Stimulated activated CD8-positive, alpha-beta memory T cell treated with anti-CD3 and anti-CD28 coated beads, Interleukin-12 subunit alpha, Interleukin-12 subunit beta, amount 100 ng/mL, for 1 hour (primary cell): ENCODE measurements around the gene ZFHX3.

Experiments used
- DNase-seq: peaks from one replicate; pipeline ENCODE4 v3.0.0-alpha.2; 2020; ENCODE audit warnings: low read depth

Gene ZFHX3

DNA sequence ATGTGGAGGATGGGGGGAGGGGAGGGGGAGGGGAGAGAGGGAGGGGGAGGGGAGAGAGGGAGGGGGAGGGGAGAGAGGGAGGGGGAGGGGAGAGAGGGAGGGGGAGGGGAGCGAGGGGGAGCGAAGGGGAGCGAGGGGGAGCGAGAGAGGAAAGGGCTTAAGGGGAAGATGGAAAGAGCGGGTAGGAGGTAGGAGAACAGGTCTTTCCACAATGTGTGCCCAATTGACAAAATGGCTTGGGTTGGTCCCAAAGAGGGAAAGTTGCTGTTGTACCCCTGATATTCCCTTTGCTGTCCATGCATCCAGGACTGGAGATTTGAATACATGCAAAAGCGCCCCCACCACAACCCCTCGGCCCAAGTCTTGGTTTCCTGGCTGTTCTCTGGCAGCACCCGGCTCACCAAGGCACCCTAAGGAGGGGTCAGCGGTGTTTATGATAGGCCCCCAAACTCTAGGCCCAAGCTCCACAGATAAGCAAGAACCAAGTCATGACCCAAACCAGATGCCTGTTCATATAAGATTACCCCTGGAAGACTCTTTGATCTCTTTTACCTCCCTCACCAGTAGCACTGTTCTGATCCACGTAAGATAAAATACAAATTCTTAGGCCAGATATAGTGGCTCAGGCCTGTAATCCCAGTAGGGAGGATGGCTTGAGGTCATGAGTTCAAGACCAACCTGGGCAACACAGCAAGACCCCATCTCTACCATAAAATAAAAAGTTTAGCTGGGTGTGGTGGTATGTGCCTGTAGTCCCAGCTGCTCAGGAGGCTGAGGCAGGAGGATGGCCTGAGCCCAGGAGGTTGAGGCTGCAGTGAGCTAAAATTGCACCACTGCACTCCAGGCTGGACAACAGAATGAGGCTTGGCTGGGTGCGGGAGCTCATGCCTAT lies 119.6 kb downstream of the ZFHX3 start:
- no peak for DNase-seq

DNA sequence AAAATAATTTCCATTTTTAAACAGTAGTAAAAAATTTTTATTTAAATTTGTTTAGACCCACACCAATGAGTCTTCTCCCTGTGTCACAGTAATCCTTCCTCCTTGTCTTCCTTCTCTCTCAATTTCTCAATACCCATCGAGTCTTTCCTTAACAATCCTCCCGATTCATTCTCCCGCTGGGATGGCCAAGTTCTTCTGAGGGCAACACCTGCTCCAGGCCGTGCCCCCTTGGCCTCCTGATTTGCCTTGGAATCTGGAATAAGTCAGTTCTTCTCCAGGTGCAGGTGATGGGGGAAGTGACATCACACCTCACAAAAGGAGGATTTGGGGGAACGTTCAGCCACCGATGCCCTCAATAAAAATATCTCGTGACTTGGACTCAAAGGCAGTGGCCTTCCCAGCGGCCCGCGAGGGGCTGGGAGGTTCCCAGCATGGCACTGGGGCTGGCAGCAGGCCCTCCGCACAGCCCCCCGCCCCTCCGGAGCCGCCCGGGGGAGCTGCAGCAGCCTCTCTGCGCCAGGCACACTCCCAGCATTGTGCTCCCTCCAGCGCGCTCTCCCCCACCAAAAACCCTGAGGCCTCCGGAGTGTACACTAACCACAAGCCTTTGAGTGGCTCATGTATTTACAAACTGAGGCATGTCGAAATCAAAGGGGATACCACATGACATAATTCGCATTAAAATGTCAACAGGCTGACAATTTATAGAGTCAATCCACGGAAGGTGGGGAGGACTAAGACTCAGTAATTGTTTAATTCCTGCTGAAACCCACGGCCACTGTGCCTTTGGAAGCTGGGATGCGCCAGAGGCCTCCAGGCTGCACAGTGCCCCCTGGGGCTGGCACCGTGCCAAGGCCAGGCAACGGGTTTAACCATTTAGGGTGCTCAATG lies 120.5 kb downstream of the ZFHX3 start:
- DNase-seq, result no peak

- no peak for DNase-seq
These were observed 121.5 kb downstream of the ZFHX3 start for GRCh38 chr16:72926177-72927070.

GRCh38 chr16:72925631-72925979 lies 122.3 kb downstream of the ZFHX3 start:
- DNase-seq, result no peak

DNA sequence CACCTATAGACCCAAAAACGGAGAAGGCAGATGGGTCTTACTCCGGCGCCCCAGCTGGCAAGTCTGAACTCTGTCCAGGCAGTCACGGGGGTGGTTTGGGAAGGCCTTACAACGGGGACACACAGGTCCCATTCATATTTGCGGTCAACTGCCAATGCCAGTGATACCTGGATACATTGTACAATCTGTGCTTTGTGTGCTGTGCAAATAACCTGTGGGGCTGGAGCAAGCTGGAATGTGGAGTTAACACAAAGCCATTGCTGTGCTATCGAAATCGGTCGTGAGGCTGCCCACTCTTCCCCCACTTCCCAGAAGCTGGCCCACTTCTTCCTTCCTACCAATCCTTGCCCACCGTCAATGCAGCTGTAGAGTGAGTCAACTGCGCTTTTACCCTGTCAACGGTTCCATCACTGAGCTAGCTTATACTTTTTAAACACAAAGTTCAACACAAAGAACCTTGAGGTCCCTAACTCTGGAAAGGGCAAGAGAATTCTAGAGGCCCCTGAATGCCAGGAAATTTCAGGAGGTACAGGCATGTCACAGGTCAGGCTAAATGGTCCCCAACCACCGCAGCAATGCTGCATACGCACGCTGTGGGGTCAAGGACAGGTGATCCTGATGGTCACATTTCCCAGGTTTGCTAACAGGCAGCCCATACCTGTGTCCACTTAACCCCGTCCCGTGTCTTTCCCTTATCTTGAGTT lies 122.8 kb downstream of the ZFHX3 start:
- DNase-seq, result no peak

GRCh38 chr16:72924537-72924926 lies 123.4 kb downstream of the ZFHX3 start:
- DNase-seq, result no peak

GRCh38 chr16:72923757-72924156 lies 124.2 kb downstream of the ZFHX3 start:
- no peak for DNase-seq

DNA sequence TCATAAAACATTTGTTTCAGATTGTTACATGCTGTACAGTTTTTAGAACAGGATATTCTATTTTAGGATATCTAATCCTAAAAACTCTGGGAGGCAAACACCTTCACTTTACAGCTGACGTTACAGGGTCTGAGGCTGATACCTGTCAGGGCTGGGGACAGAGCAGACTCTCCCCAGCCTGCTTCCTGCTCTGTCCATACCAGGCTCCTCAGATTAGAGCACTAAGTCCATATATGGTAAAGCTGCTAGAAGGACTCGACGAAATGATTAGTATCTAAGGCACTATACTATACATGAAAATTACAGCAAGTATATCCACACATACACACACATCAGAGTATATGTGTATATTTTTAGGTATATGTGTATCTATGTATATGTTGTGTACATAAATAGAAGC lies 125.2 kb downstream of the ZFHX3 start:
- DNase-seq, result no peak

DNA sequence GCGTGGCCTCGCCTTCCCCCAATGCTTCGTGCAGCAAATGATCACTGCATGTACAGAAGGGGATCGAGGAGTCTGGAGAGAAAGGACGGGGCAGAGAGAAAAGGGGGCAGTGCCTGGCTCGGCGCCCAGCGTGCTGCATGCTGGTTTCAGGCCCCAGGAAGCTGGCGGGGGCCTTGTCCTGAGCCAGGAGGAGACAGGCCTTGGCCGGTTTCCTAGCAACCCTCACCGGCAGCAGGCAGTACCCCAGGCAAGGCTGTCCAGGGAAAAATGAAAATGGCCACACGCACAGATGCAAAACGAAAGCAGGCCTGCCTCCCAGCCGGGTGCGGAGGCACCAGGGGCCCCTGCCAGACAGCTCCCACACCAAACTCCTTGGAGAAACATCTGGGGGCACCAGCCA lies 126.3 kb downstream of the ZFHX3 start:
- DNase-seq, result no peak

DNA sequence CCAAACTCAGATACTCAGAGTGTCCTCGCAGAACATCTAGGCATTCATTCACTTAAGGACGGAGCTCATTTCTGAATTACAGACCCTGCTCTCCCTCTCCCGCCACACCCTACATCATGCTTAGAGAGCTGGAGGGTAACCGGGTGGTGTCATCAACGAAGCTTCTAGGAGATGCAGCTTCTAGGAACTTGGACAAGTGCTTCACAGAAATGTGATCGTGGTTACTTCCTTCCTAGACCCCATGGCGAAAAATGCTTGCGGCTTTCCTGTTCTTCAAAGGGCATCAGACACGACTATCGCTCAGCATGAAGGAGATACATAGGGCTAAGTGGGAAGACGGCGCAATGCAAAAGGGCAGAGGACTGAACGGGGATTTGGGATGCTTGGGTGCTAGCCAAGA lies 126.8 kb downstream of the ZFHX3 start:
- no peak for DNase-seq

GRCh38 chr16:72917051-72917450 lies 130.9 kb downstream of the ZFHX3 start:
- DNase-seq, result no peak

- no peak for DNase-seq
These were observed 132.6 kb downstream of the ZFHX3 start for GRCh38 chr16:72915331-72915730.

GRCh38 chr16:72913551-72913950 lies 134.4 kb downstream of the ZFHX3 start:
- no peak for DNase-seq

DNA sequence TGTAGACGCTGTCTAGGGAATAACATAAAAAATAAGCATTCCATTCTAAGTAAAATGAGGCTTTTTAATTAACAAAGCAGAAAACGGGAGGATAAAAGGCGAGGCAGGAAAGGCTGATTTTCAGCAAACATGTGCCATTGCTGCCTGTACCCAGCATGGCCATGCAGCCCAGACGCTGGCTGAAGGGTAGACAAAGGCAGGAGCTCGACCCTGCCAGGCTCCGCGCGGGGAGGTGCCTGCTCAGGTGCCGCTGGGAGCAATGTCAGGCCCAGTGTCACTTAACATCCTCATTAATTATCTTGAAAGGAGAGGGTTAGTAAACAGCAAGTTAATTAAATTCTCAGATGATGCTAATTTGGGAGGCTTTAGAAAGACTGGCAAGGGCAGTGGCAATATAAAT lies 136.0 kb downstream of the ZFHX3 start:
- no peak for DNase-seq

DNA sequence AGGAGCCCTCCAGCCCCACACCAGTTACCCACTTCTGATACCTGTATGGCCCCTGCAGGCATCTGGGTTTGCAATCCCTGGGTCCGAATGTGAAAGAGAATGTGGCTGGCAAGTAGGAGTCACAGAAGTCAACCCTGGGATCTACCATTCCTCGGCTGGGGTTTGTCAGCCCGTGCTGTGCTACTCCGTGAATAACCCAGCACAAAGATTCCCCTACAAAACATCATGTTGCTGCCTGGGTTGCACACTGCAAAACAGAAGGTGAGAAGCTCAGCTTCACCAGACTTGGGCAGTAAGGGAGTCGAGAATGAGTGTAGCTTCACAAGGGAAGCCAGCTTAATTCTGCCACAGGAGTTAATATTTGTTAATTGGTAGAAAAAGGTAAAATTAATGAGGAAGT lies 137.1 kb downstream of the ZFHX3 start:
- DNase-seq, result no peak

GRCh38 chr16:72910381-72910780 lies 137.5 kb downstream of the ZFHX3 start:
- DNase-seq, result no peak

GRCh38 chr16:72909196-72909595 lies 138.7 kb downstream of the ZFHX3 start:
- DNase-seq, result no peak

GRCh38 chr16:72908362-72909167 lies 139.4 kb downstream of the ZFHX3 start:
- DNase-seq, result no peak

DNA sequence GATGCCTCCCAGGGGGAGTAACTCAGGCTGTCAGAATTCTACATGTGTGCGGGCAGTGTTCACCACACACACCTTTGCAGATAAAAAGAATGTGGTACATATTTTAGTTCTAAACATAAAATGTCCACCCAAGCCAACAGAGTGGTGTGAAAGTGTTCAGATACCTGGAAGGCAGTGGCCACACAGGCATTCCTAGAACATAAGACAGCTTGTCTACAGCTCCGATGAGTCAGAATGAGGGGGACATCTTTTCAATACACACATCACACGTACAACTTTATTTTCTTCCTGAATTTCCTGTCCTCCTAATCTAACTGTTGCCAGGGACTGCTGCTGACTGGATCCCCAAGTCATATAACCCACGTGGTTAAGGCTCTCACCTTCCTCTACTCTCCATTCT lies 142.3 kb downstream of the ZFHX3 start:
- DNase-seq, result no peak

DNA sequence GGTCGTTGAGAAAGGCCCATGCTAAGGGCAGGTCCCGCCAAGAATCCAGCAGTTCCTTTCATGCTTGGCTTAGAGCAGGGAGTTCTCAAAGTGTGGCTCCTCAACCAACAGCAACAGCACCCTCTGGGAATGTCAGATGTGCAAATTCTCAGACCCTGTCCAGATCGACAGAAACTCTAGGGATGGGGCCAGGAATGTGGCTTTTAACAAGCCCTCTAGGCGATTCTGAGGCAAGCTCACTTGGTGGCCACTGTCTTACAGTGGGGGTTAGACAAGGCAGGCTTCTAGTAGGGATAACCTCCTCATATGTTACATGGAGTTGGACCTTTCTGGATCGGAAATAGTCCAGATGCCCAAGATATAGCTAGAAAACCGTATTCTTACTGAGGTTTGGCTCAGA lies 144.8 kb downstream of the ZFHX3 start:
- DNase-seq, result no peak

- no peak for DNase-seq
These were observed 145.7 kb downstream of the ZFHX3 start for GRCh38 chr16:72902206-72902605.
